ENCODE results near the gene NOS1AP.

The NOS1AP gene

GRCh38 chr1:162327788-162328165 lies 258.3 kb downstream of the NOS1AP start:
- Histone ChIP-seq H3K4me3 (ENCODE audit: low read length) (no peak overlapping the region), H3K27me3 (ENCODE audit: control insufficient read depth, low read length) (peaks cover 8% of the 10 kb centered on the region; the same call in 1 of the 2 replicates), H3K9me2 (replicated peaks; ENCODE audit: control insufficient read depth, low read length) (no peaks in the 10 kb centered on the region), H3F3A (ENCODE audit: control insufficient read depth, insufficient read depth) (no peaks in the 10 kb centered on the region), H3K27ac (ENCODE audit: low read depth, low read length) (no peak overlapping the region), H3K79me2 (ENCODE audit: control insufficient read depth, low read length) (no peaks in the 10 kb centered on the region), H3K9me3 (ENCODE audit: control insufficient read depth, insufficient read depth, low read length) (no peaks in the 10 kb centered on the region), H3K4me1 (ENCODE audit: control insufficient read depth, low read length) (no peaks in the 10 kb centered on the region), H3K36me3 (ENCODE audit: control insufficient read depth, low read length) (no peaks in the 10 kb centered on the region), H4K20me1 (ENCODE audit: control insufficient read depth, insufficient read depth, low read depth, low read length) (no peaks in the 10 kb centered on the region), H3K4me2 (ENCODE audit: low read length) (no peak overlapping the region)
- TF ChIP-seq EZH2phosphoT487 (IDR thresholded peaks at IDR 0.05; ENCODE audit: borderline replicate concordance, low read length), result no peak
- no peak for TF ChIP-seq CTCF (IDR thresholded peaks at IDR 0.05; ENCODE audit: low read depth, low read length, poor library complexity, severe bottlenecking)

GRCh38 chr1:162328512-162328911 lies 259.0 kb downstream of the NOS1AP start:
- Histone ChIP-seq H3K4me2 (ENCODE audit: low read length) (no peak overlapping the region), H3K4me3 (ENCODE audit: low read length) (no peak overlapping the region), H3K27me3 (ENCODE audit: control insufficient read depth, low read length) (peaks cover 8% of the 10 kb centered on the region; the same call in 1 of the 2 replicates), H3K79me2 (ENCODE audit: control insufficient read depth, low read length) (no peaks in the 10 kb centered on the region), H3F3A (ENCODE audit: control insufficient read depth, insufficient read depth) (no peaks in the 10 kb centered on the region), H3K36me3 (ENCODE audit: control insufficient read depth, low read length) (no peaks in the 10 kb centered on the region), H4K20me1 (ENCODE audit: control insufficient read depth, insufficient read depth, low read depth, low read length) (no peaks in the 10 kb centered on the region), H3K27ac (ENCODE audit: low read depth, low read length) (no peak overlapping the region), H3K9me2 (replicated peaks; ENCODE audit: control insufficient read depth, low read length) (no peaks in the 10 kb centered on the region), H3K4me1 (ENCODE audit: control insufficient read depth, low read length) (no peaks in the 10 kb centered on the region), H3K9me3 (ENCODE audit: control insufficient read depth, insufficient read depth, low read length) (no peaks in the 10 kb centered on the region)
- TF ChIP-seq CTCF (IDR thresholded peaks at IDR 0.05; ENCODE audit: low read depth, low read length, poor library complexity, severe bottlenecking), result no peak
- TF ChIP-seq EZH2phosphoT487 (IDR thresholded peaks at IDR 0.05; ENCODE audit: borderline replicate concordance, low read length), result no peak

GRCh38 chr1:162329826-162330225 lies 260.3 kb downstream of the NOS1AP start:
- H3K9me2 ChIP-seq (replicated peaks; ENCODE audit: control insufficient read depth, low read length), result no peaks in the 10 kb centered on the region
- H4K20me1 ChIP-seq (ENCODE audit: control insufficient read depth, insufficient read depth, low read depth, low read length), result no peaks in the 10 kb centered on the region
- no peak for TF ChIP-seq CTCF (IDR thresholded peaks at IDR 0.05; ENCODE audit: low read depth, low read length, poor library complexity, severe bottlenecking)
- TF ChIP-seq EZH2phosphoT487 (IDR thresholded peaks at IDR 0.05; ENCODE audit: borderline replicate concordance, low read length), result no peak
- no peaks in the 10 kb centered on the region for H3K36me3 ChIP-seq (ENCODE audit: control insufficient read depth, low read length)
- no peaks in the 10 kb centered on the region for H3K9me3 ChIP-seq (ENCODE audit: control insufficient read depth, insufficient read depth, low read length)
- H3K79me2 ChIP-seq (ENCODE audit: control insufficient read depth, low read length), result no peaks in the 10 kb centered on the region
- H3K4me2 ChIP-seq (ENCODE audit: low read length), result no peak overlapping the region
- no peaks in the 10 kb centered on the region for H3K4me1 ChIP-seq (ENCODE audit: control insufficient read depth, low read length)
- peaks cover 8% of the 10 kb centered on the region; the same call in 1 of the 2 replicates for H3K27me3 ChIP-seq (ENCODE audit: control insufficient read depth, low read length)
- H3F3A ChIP-seq (ENCODE audit: control insufficient read depth, insufficient read depth), result no peaks in the 10 kb centered on the region
- H3K4me3 ChIP-seq (ENCODE audit: low read length), result no peak overlapping the region
- no peak overlapping the region for H3K27ac ChIP-seq (ENCODE audit: low read depth, low read length)

Measured in DOHH2 (cell line).